Measurements from ENCODE around the gene DCBLD1. TPM values are rescaled to one million over a fixed set of nuclear protein-coding genes. Genes with fewer than 3 reads are reported as not detected.
A peak's percentile ranks its signal among the peaks of the same experiment; 100 is the strongest.

DCBLD1 gene
- total and polyA plus RNA-seq, 2 of the 13 experiments (the other 11 are each of a cell fraction or from before 2014, with no cell fraction given), result 23.2 to 41.5 TPM

DNA sequence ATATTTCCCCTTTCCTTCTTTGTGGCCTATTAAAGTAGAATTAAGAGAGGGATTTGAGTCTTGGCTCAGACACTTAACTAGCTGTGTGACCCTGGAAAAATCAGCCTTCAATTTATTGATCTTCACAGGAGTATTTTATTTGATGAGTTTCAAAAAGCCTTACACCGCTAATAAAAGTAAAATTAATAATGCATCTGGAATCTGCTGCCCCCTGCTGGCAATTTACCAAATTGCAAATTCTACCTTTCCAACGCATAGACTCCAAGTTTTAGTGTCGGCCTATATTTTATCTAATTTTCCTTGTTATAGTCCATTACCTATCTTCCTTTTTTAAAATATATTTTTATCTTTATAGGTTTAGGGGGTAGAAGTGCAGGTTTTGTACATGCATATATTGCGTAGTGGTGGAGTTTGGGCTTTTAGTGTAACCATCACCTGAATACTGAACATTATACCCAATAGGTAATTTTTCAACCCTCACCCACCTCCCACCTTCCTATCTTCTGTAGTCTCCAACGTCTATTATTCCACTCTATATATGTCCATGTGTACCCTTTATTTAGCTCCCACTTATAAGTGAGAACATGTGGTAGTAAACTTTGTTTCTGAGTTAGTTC, 73.5 kb downstream of the DCBLD1 start (continued):
- TF ChIP-seq SALL2 (CRISPR knock-in tag; IDR thresholded peaks at IDR 0.05), result no peak
- no peak for TF ChIP-seq NR2F6 (IDR thresholded peaks at IDR 0.05)
- TF ChIP-seq NR2F6 (CRISPR knock-in tag; IDR thresholded peaks at IDR 0.05), result no peak
- peak; percentile 56 for TF ChIP-seq RAD21 (CRISPR knock-in tag; IDR thresholded peaks at IDR 0.05)

DNA sequence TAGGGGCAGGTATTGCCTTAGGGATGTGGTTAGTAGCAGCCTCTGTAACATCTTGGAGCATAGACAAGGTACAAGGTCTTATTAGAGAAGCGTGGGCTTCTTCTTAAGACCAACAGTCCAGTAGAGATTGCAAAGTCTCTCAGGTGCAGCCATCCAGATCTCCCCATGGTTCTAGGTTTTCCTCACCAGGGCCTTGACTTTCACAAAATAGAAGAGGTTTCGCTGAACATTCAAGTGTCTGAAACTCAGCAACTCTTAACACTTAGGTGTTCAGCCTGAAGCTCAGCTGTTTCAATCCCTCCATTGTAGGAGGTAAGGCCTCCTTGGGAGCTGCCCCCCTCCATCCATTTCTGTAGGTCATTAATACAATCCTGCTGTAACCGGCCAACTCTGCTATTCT, 75.5 kb downstream of the DCBLD1 start:
- H3K27ac ChIP-seq (ENCODE audit: extremely low read length, insufficient read depth, low read length), result no peak overlapping the region
- peaks cover 6% of the 10 kb centered on the region; the same call in 1 of the 2 replicates for H3K4me1 ChIP-seq (ENCODE audit: insufficient read depth, low read length)
- ATAC-seq (peak; percentile 27; the same call in 2 of the 3 replicates), FAIRE-seq (no peak), DNase-seq (ENCODE audit: low spot score) (no peak)
- no peak overlapping the region for H3K9ac ChIP-seq (ENCODE audit: insufficient read depth, low read depth, low read length)
- no peak for TF ChIP-seq GTF2F1 (IDR thresholded peaks at IDR 0.05; ENCODE audit: low read length)
- 0 out of 2 replicates have a peak, but pooled peaks have one; percentile 7 for TF ChIP-seq ZNF556 (CRISPR knock-in tag; IDR thresholded peaks at IDR 0.05; ENCODE audit: borderline replicate concordance)
- no peak for TF ChIP-seq ZNF263 (CRISPR knock-in tag; IDR thresholded peaks at IDR 0.05)
- BruUV-seq (replicated peaks), result no TSS peak
- H4K20me1 ChIP-seq (ENCODE audit: insufficient read depth, low read length), result no peaks in the 10 kb centered on the region
- H2AFZ ChIP-seq (ENCODE audit: low read length), result no peak overlapping the region
- ChIA-PET POLR2A (interaction anchor here (1.3 to 2.9 kb wide), 4 partner anchors 44 to 80 kb away, joined by 3 to 11 read pairs (median 4); partner anchors contain the start of gene GOPC), CTCF (ENCODE audit: low intra/inter-chr PET ratio, low total read pairs) (interaction anchor here (4.6 kb wide), 1 partner anchor 108 kb away, joined by 59 read pairs; no protein-coding TSS in a partner anchor)
- H3K36me3 ChIP-seq (replicated peaks in 1 of 2; ENCODE audit: control insufficient read depth in 1 of 2, insufficient read depth in 2 of 2, low read length in 2 of 2), result peaks cover 6 to 10% of the 10 kb centered on the region in 2 experiments; a peak in 4 of 5 replicates
- intact Hi-C loops (cut with micrococcal nuclease; ENCODE audit: unreplicated experiment) (loop anchor here (1.0 to 2.0 kb wide), 2 partner anchors 45 to 212 kb away; partner anchors contain the start of gene GOPC), in situ Hi-C loops (cut with HindIII; ENCODE audit: extremely low pct_ligation_motif_present, low pct_unique_long_range_greater_than_20kb) (loop anchor here (5.0 kb wide), 1 partner anchor 106 kb away; no protein-coding TSS in a partner anchor)
- H3K79me2 ChIP-seq (ENCODE audit: insufficient read depth, low read length), result no peaks in the 10 kb centered on the region
- no peak overlapping the region for H3K4me3 ChIP-seq (replicated peaks in 1 of 3; ENCODE audit: insufficient read depth in 1 of 3, low read depth in 2 of 3, low read length in 3 of 3)
- WGBS (ENCODE audit: low lambda C conversion rate), result 98% methylated on average over 3 of the region's 3 CpGs
- H3K4me2 ChIP-seq (ENCODE audit: low read depth, low read length), result no peak overlapping the region
- H3K9me3 ChIP-seq (ENCODE audit: low read length), result no peaks in the 10 kb centered on the region
- no peaks in the 10 kb centered on the region for H3K27me3 ChIP-seq (ENCODE audit: control insufficient read depth in 1 of 2, insufficient read depth in 2 of 2, low read length in 2 of 2)
